Left renal cortex interstitium (tissue), 4 donors: ENCODE results near the gene PEAK1. TPM values are rescaled to one million over a fixed set of nuclear protein-coding genes. Genes with fewer than 3 reads are reported as not detected.

Experiments used
- polyA plus RNA-seq, 4 donors: library from polyadenylated mRNA; unstranded; fragments of 120-200 nt; gene quantifications; one replicate each; pipeline ENCODE4 v1.2.1, GENCODE V29; 2013; ENCODE audit not compliant: insufficient read length in 4 of 4

PEAK1 gene
- polyA plus RNA-seq, 4 donors = 24.4 to 38.8 (median 32.1) TPM

Other genes starting within 250 kb of the PEAK1 start
- 10 to 100 TPM; 59.4 to 72.3 (median 68.2) TPM for gene HMG20A, start 784 bp upstream of the PEAK1 start, polyA plus RNA-seq
- 10 to 100 TPM; 12.9 to 17.2 (median 16.4) TPM for gene LINGO1, start 212.8 kb upstream of the PEAK1 start, polyA plus RNA-seq